B cell (primary cell): Measurements from ENCODE around the gene CLEC6A. TPM values are rescaled to one million over a fixed set of nuclear protein-coding genes. Genes with fewer than 3 reads are reported as not detected.
"Not testable (repeated sequence)": the region's sequence is repeated elsewhere in the genome, so short reads cannot be mapped to it uniquely, and the experiment has no call there.

ENCODE experiments used
- ATAC-seq: fragments of 200-7000 bp; cut with Tn5 transposase; one replicate; pipeline ENCODE4 v1.10.0; 2021; ENCODE audit warnings: low read depth, mild to moderate bottlenecking, moderate number of reproducible peaks, moderate library complexity
- CTCF ChIA-PET: fragments of 350-600 bp; sonication (Branson Sonifier 250); formaldehyde crosslinking; loops from one replicate; lab custom pipeline; 2021; ENCODE audit warnings: antibody characterized with exemption, inconsistent platforms; lab: Charles Lee
- POLR2A ChIA-PET: fragments of 350-600 bp; sonication (Branson Sonifier 250); formaldehyde crosslinking; loops from one replicate; lab custom pipeline; 2021; ENCODE audit warnings: antibody characterized with exemption; lab: Charles Lee
- DNase-seq: peaks from one replicate; pipeline ENCODE4 v3.0.0; 2013
- H2AFZ ChIP-seq: 2 replicates; pipeline ENCODE4 v1.6.1; 2012; ENCODE audit warnings: mild to moderate bottlenecking, low read depth, low read length; ENCODE audit not compliant: insufficient read depth, poor library complexity, severe bottlenecking
- H3K27ac ChIP-seq, 2 donors: 1 replicate in 1 of 2; 2 replicates in 1 of 2; pipeline ENCODE4 v1.5.1; 2012 to 2013; ENCODE audit warnings: low read length in 2 of 2, mild to moderate bottlenecking in 2 of 2, moderate library complexity in 1 of 2
- H3K27me3 ChIP-seq, 4 experiments: fragments of 200-600 bp in 1 of 4; sonication (generic) in 1 of 4; replicated peaks in 1 of 4; 1 replicate in 2 of 4; 2 replicates in 2 of 4; pipeline versions ENCODE4 v1.6.1 to v1.7.0; 2013 to 2016; ENCODE audit warnings: low read length in 3 of 4, mild to moderate bottlenecking in 2 of 4, mixed read lengths in 1 of 4, moderate library complexity in 1 of 4; ENCODE audit not compliant: insufficient read depth in 4 of 4, control insufficient read depth in 3 of 4; ENCODE audit errors: control extremely low read depth in 1 of 4
- H3K36me3 ChIP-seq, 2 experiments: replicated peaks in 1 of 2; 1 replicate in 1 of 2; 2 replicates in 1 of 2; pipeline versions ENCODE4 v1.6.1 to v1.7.1; 2013; ENCODE audit warnings: low read length in 1 of 2; ENCODE audit not compliant: insufficient read depth in 2 of 2, control insufficient read depth in 1 of 2; ENCODE audit errors: control extremely low read depth in 1 of 2, extremely low read depth in 1 of 2
- H3K4me1 ChIP-seq, 2 donors: fragments of 200-600 bp in 1 of 2; sonication (generic) in 1 of 2; 1 replicate in 1 of 2; 2 replicates in 1 of 2; pipeline versions ENCODE4 v1.5.1 to v1.6.1; 2013 to 2017; ENCODE audit warnings: low read length in 2 of 2; ENCODE audit not compliant: control insufficient read depth in 2 of 2, insufficient read depth in 2 of 2
- H3K4me2 ChIP-seq: replicated peaks from 2 replicates; pipeline ENCODE3; 2012; ENCODE audit warnings: mild to moderate bottlenecking, low read depth, low read length; ENCODE audit not compliant: poor library complexity, severe bottlenecking
- H3K4me3 ChIP-seq, 5 experiments: fragments of 200-600 bp in 1 of 5; sonication (generic) in 1 of 5; 1 replicate in 3 of 5; 2 replicates in 2 of 5; pipeline versions ENCODE4 v1.5.1 to v1.7.0; 2011 to 2016; ENCODE audit warnings: low read length in 4 of 5, mild to moderate bottlenecking in 4 of 5, low read depth in 2 of 5, control low read depth in 1 of 5, moderate library complexity in 1 of 5; ENCODE audit not compliant: insufficient read depth in 1 of 5; ENCODE audit errors: control extremely low read depth in 1 of 5, extremely low read depth in 1 of 5
- H3K79me2 ChIP-seq: fragments of 200-600 bp; sonication (generic); one replicate; pipeline ENCODE4 v1.6.0; 2016; ENCODE audit warnings: low read length; ENCODE audit not compliant: control insufficient read depth, insufficient read depth
- H3K9ac ChIP-seq: fragments of 200-600 bp; sonication (generic); 2 replicates; pipeline ENCODE4 v1.6.1; 2017; ENCODE audit warnings: mild to moderate bottlenecking, low read length, moderate library complexity
- H3K9me3 ChIP-seq, 3 donors: one replicate each; pipeline versions ENCODE4 v1.6.1 to v1.7.1; 2013; ENCODE audit warnings: low read length in 2 of 3; ENCODE audit not compliant: control insufficient read depth in 2 of 3, insufficient read depth in 1 of 3; ENCODE audit errors: control extremely low read depth in 1 of 3
- H4K20me1 ChIP-seq: 2 replicates; pipeline ENCODE4 v1.6.0; 2012; ENCODE audit warnings: mild to moderate bottlenecking, low read length; ENCODE audit not compliant: insufficient read depth, control insufficient read depth, poor library complexity, severe bottlenecking
- H3K27ac Mint-ChIP-seq: one replicate; pipeline ENCODE4 v1.8.0; 2021; ENCODE audit warnings: mixed read lengths
- H3K27me3 Mint-ChIP-seq: one replicate; pipeline ENCODE4 v1.8.0; 2021; ENCODE audit warnings: mixed read lengths
- H3K4me1 Mint-ChIP-seq: one replicate; pipeline ENCODE4 v1.8.0; 2021; ENCODE audit warnings: mixed read lengths
- H3K4me3 Mint-ChIP-seq: one replicate; pipeline ENCODE4 v1.8.0; 2021; ENCODE audit warnings: mixed read lengths
- H3K9me3 Mint-ChIP-seq: one replicate; pipeline ENCODE4 v1.8.0; 2022; ENCODE audit warnings: mixed read lengths; ENCODE audit not compliant: insufficient read depth
- EZH2 ChIP-seq: IDR thresholded peaks from 2 replicates; pipeline ENCODE4 v1.6.1; 2012; ENCODE audit warnings: borderline replicate concordance, low read depth, mild to moderate bottlenecking, moderate library complexity, low read length; ENCODE audit not compliant: insufficient read depth, poor library complexity, severe bottlenecking
- WGBS: methylation state at CpG from one replicate; pipeline ENCODE4 v1.1.5; 2013; ENCODE audit warnings: missing lambda C conversion rate; ENCODE audit not compliant: insufficient coverage; 5-methylcytosine and 5-hydroxymethylcytosine counted together
- intact Hi-C: fragments of 100-400 bp; cut with micrococcal nuclease; formaldehyde crosslinking; loops from one replicate; pipeline ENCODE4 v1.10.0; 2022
- polyA minus RNA-seq: library from RNA; depleted of rRNA, polyadenylated mRNA; stranded (reverse); fragments of >200 nt; gene quantifications from 2 replicates; pipeline ENCODE4 v1.2.3, GENCODE V29; 2012
- polyA plus RNA-seq: library from polyadenylated mRNA; depleted of rRNA; stranded (reverse); fragments of >200 nt; gene quantifications from 2 replicates; pipeline ENCODE4 v1.2.3, GENCODE V29; 2012
- total RNA-seq, 2 donors: library from RNA; stranded (reverse); fragments of 120-200 nt in 1 of 2; gene quantifications; 1 replicate in 1 of 2; 2 replicates in 1 of 2; pipeline versions ENCODE4 v1.2.3 to v1.2.4, GENCODE V29; 2013 to 2022
- TF ChIP-seq, protein P1 (sequence below): fragments of 200-600 bp; IDR thresholded peaks from one replicate; pipeline ENCODE4 v1.8.0; 2022; ENCODE audit warnings: antibody characterized with exemption, mild to moderate bottlenecking

The CLEC6A gene
- not detected in 2 replicates for total RNA-seq
- 0.02 TPM for total RNA-seq (2013)
- polyA plus RNA-seq = 0.07 TPM in 1 of 2 replicates, not detected in the other
- not detected in 2 replicates for polyA minus RNA-seq

- Histone ChIP-seq H3K4me1 (no peaks in the 10 kb centered on the region), H3K27me3 (peaks cover 0 to 7% (median 3%) of the 10 kb centered on the region in 4 experiments), H2AFZ (no peak within 1 kb of the TSS), H3K9me3 (no peaks in the 10 kb centered on the region), H3K79me2 (no peaks in the 10 kb centered on the region), H3K36me3 (no peaks in the 10 kb centered on the region), H3K4me2 (no peak within 1 kb of the TSS), H3K9ac (no peak within 1 kb of the TSS), H3K27ac (no peak within 1 kb of the TSS), H3K4me3 (no peak within 1 kb of the TSS), H4K20me1 (no peaks in the 10 kb centered on the region)
- DNase-seq = no peak
- peaks cover 43% of the 10 kb centered on the region for H3K27me3 Mint-ChIP-seq
- no peak for ATAC-seq
- ChIA-PET CTCF (no interaction called here), POLR2A (no interaction called here)
- intact Hi-C loops = no loop called here
- WGBS = no CpG with 5 or more reads among the region's 2 CpGs
- TF ChIP-seq, protein P1, sequence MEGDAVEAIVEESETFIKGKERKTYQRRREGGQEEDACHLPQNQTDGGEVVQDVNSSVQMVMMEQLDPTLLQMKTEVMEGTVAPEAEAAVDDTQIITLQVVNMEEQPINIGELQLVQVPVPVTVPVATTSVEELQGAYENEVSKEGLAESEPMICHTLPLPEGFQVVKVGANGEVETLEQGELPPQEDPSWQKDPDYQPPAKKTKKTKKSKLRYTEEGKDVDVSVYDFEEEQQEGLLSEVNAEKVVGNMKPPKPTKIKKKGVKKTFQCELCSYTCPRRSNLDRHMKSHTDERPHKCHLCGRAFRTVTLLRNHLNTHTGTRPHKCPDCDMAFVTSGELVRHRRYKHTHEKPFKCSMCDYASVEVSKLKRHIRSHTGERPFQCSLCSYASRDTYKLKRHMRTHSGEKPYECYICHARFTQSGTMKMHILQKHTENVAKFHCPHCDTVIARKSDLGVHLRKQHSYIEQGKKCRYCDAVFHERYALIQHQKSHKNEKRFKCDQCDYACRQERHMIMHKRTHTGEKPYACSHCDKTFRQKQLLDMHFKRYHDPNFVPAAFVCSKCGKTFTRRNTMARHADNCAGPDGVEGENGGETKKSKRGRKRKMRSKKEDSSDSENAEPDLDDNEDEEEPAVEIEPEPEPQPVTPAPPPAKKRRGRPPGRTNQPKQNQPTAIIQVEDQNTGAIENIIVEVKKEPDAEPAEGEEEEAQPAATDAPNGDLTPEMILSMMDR = no peak
- no peak for TF ChIP-seq EZH2
- H3K4me1 Mint-ChIP-seq = no peaks in the 10 kb centered on the region
- H3K4me3 Mint-ChIP-seq = no peak within 1 kb of the TSS
- H3K27ac Mint-ChIP-seq = no peak within 1 kb of the TSS
- H3K9me3 Mint-ChIP-seq = no peaks in the 10 kb centered on the region
These were observed at the start of gene CLEC6A for GRCh38 chr12:8455727-8456360. CLEC6A (plus strand) TSS chr12:8455962; CDS start chr12:8456112, 150 bp downstream.

- H3K9ac ChIP-seq, H3K4me3 ChIP-seq, CTCF ChIA-PET, H4K20me1 ChIP-seq, DNase-seq, H3K4me2 ChIP-seq, POLR2A ChIA-PET, H3K9me3 Mint-ChIP-seq, H3K27ac ChIP-seq, intact Hi-C loops, H3K4me3 Mint-ChIP-seq, H3K9me3 ChIP-seq, H3K4me1 ChIP-seq, H3K4me1 Mint-ChIP-seq, H3K36me3 ChIP-seq, H3K27ac Mint-ChIP-seq, H3K27me3 ChIP-seq, H3K79me2 ChIP-seq, H2AFZ ChIP-seq, ATAC-seq, H3K27me3 Mint-ChIP-seq: not testable (repeated sequence)
- no CpG with 5 or more reads among the region's 6 CpGs for WGBS
These were observed 36.2 kb upstream of the CLEC6A start for GRCh38 chr12:8419576-8419975.
